ENCODE results near the gene RASAL3.

DNA sequence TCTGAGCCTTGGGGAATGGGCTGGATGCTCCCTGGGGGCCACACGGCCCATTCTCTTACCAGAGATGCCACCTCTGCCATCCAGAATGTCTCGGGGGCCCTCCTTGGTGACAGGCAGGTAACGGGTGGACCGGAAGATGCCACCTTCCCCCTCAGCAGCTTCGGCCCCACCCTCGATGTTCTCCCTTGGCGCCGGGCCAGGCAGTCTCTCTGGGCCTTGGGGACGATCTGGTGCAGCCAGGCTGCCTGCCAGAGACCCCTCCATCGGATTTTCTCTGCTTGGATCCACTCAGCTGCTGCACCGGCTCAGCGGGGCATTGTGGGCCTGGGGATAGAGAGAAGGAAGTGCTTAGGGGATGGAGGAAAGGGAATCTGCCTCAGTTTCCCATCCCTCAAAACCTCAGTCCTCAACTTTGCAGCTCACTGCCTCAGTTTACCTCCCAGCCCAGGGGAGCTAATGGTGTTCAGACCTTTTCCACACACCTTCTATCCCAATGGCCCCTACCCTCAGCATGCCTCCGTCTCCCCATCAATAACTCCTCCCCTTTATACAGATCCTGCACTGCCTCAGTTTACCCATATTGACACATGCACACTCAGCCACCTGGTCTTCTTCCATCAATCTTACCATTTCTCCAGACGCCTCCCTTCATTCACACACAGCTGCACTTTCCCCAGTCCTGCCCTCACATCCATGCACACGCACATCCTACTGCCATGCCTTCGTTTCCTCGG, 16.1 kb downstream of the RASAL3 start:
- TF ChIP-seq JUN (IDR thresholded peaks at IDR 0.05) (no peak), NPAS2 (CRISPR knock-in tag; IDR thresholded peaks at IDR 0.05; ENCODE audit: borderline replicate concordance) (no peak), HMGXB4 (CRISPR knock-in tag; IDR thresholded peaks at IDR 0.05; ENCODE audit: borderline replicate concordance) (no peak), HOXA7 (CRISPR knock-in tag; IDR thresholded peaks at IDR 0.05) (no peak)
- TF ChIP-seq, protein P1, sequence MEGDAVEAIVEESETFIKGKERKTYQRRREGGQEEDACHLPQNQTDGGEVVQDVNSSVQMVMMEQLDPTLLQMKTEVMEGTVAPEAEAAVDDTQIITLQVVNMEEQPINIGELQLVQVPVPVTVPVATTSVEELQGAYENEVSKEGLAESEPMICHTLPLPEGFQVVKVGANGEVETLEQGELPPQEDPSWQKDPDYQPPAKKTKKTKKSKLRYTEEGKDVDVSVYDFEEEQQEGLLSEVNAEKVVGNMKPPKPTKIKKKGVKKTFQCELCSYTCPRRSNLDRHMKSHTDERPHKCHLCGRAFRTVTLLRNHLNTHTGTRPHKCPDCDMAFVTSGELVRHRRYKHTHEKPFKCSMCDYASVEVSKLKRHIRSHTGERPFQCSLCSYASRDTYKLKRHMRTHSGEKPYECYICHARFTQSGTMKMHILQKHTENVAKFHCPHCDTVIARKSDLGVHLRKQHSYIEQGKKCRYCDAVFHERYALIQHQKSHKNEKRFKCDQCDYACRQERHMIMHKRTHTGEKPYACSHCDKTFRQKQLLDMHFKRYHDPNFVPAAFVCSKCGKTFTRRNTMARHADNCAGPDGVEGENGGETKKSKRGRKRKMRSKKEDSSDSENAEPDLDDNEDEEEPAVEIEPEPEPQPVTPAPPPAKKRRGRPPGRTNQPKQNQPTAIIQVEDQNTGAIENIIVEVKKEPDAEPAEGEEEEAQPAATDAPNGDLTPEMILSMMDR (IDR thresholded peaks at IDR 0.05): no peak
